Stimulated activated CD8-positive, alpha-beta memory T cell treated with anti-CD3 and anti-CD28 coated beads, Interleukin-4, amount 100 ng/mL, for 1 hour (primary cell): ENCODE results near the gene CCL28.

Source experiments
- DNase-seq, 2 donors: peaks; one replicate each; pipeline ENCODE4 v3.0.0-alpha.2; 2020; ENCODE audit warnings: low read depth in 2 of 2, low spot score in 1 of 2

CCL28 gene

DNA sequence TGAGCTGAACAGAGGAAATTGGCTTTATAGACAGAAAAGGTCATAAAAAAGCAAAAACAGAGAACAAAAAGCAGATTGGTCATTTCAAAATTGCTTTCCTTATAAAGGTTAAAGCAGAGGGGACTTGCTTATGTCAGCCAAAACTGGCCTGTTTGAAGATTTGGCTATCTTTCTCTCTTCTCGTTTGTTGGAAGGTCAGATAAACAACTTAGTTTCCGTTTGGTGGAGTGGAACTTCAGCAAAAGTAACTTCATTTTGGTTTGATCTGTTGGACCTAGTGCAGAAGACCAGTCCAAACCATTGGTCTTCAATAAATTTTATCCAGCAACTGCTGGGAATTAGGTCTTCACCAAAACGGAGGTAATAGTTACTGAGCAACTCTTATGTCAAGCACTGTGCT lies 53.9 kb downstream of the CCL28 start:
- no peak for DNase-seq

- no peak for DNase-seq
Observed at GRCh38 chr5:43357878-43358281, 54.3 kb downstream of the CCL28 start.

DNA sequence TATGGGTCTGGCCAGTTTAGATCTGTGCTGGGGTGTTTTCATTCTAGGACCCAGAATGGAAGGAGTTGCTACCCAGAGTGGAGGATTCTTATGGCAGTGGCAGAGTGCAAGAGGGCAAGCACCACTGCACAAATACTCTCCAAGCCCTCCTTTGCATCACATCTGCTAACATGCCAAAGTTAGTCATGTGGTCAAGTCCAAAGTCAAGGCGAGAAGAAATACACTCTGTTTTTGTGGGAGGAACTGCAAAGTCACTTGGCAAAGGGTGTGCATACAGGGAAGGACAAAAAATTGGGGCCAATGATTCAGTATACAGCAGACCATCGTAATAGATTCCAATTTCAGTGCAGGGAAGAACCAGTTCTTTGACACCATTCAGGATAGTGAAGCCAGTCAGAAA lies 55.1 kb downstream of the CCL28 start:
- DNase-seq, result no peak

GRCh38 chr5:43354774-43355173 lies 57.4 kb downstream of the CCL28 start:
- no peak for DNase-seq

- no peak for DNase-seq
Observed at GRCh38 chr5:43353668-43354067, 58.5 kb downstream of the CCL28 start.

DNA sequence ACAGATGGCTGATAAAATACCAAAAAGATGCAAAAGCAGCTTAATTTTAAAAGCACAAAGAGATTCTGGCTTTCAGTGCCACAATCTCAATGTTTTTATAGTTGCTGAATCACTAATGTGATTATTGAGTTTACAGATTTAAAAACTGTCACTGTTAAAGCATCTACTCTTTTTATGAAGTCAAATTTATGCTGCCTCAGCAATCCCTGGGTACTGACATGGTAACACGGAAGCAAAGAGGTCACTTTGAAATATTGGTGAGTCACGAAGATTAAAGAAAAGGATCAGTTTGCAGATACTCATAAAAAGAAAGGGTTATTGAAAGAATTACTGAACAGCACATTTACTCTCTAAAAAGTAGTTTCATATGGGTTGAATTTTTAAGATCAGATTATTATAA lies 59.3 kb downstream of the CCL28 start:
- no peak for DNase-seq

- DNase-seq, result no peak
Observed at GRCh38 chr5:43352131-43352530, 60.1 kb downstream of the CCL28 start.

- DNase-seq, result no peak
Observed at GRCh38 chr5:43348861-43349363, 63.3 kb downstream of the CCL28 start.

DNA sequence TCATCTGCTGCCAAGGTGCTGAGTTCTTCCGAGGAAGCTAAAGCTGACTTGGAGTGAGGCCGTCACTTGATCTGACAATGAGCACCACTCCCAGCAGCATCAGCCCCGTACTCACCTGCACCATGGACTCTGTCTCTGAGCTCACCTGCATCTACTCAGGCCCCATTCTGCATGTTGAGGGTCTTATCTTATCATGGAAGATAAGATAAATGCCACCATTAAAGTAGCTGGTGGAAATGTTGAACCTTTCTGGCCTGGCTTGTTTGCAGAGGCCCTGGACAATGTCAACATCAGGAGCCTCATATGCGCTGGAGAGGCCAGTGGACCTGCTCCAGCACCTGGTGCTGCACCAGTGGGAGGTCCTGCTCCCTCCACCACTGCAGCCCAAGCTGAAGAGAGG lies 64.0 kb downstream of the CCL28 start:
- no peak for DNase-seq

DNA sequence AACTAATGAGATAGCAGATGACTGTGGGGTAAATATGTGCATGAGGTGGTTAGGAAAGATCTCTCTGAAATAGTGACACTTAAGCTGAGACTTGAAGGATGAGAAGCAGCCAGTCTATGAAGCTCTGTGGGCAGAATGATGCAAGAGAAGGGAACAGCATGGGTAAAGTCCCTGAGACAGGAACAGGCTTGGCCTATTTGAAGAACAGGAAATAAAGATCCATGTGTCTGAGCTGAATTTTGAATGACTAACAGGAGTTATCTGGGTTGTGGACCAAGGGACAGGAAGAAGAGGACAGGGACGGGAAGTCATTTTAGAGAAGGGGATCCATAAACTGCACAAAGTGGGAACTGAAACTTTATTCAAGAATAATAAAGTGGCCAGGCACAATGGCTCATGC lies 73.3 kb downstream of the CCL28 start:
- no peak for DNase-seq

DNA sequence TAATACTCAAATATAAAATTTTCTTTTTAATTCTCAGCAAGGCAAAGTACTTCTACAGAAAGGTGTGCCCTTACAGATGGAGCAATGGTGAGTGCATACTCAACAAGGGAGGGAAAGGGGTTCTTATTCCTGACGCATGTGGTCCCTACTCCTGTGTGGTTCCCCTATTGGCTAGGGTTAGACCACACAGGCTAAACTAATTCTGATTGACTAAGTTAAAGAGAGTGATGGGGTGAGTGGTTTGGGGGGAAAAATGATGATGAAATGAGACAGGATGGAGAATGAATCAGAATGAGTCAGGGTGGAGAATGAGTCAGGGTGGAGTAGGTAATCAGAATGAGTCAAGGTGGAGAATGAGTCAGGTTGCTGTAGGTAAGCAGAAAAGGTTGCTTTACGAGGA lies 76.0 kb downstream of the CCL28 start:
- no peak for DNase-seq

DNA sequence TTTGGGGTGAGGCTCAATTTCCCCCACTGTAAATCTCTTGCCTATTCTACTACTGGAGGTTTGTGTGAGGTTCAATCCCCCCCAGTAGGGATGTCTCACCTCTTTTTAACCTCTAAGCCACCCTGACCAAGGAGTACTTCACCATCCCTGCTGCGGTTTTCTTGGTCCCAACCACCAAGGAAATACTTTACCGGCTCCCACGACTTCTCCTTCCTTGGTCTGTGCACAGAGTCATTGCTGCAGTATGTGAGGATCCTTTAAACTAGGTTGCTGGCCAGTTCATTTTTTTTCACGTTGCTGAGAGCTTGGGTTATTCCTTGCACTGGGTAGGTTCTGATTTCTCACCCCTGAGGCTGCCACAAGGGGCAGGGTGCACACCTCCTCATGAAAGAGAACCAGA lies 76.5 kb downstream of the CCL28 start:
- DNase-seq, result no peak

GRCh38 chr5:43332401-43332800 lies 79.8 kb downstream of the CCL28 start:
- no peak for DNase-seq
